HG03378 (cell line): Measurements from ENCODE around the gene FERMT3.
"Not testable (repeated sequence)": the region's sequence is repeated elsewhere in the genome, so short reads cannot be mapped to it uniquely, and the experiment has no call there.

Experiments used
- ATAC-seq: cut with Tn5 transposase; IDR thresholded peaks from one replicate; pipeline ENCODE4 v1.9.1; 2021; ENCODE audit warnings: mild to moderate bottlenecking, moderate library complexity; ENCODE audit not compliant: unreplicated experiment

FERMT3 gene

DNA sequence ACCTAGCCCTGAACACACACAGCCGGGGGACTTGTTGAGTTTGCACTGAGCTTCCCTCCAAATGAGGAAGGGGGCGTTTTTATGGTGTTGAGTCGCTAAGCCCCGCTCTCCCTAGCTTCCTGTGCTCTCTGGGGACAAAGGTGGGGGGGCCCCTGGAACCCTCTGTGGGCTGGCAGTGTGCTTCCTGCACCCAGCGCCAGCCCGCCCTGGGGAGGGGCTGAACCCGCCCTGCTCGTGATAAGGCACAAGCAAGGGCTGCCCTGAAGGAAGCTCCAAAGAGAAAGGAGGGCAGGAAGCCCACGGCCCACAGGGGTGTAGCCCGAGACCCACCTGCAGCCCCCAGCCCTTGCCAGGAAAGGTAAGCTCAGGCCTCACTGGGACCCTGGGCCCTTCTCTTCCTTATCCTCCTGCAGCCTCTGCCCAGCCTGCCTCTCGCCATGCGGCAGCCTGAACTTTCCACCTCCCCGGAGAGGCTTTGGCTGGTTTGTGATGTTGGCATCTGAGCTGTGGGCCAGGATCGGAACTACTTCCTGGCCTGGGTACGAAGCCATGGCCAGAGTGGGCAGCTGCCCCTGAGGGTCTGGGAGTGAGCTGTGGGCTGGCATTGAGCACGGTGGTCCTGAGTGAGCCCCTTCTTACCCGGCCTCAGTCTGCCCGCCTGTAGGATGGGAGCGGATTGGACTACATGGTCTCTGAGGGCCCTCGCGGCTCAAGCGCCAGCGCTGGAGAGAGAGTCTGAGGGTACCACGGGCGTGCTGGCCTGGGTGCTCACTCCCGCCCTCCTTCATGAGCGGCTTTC is at the start of gene FERMT3:
FERMT3 (plus strand) TSS at position 265 of the 799 bp plus-strand sequence. CDS start 644 bp downstream, outside the sequence.
- ATAC-seq: no peak

DNA sequence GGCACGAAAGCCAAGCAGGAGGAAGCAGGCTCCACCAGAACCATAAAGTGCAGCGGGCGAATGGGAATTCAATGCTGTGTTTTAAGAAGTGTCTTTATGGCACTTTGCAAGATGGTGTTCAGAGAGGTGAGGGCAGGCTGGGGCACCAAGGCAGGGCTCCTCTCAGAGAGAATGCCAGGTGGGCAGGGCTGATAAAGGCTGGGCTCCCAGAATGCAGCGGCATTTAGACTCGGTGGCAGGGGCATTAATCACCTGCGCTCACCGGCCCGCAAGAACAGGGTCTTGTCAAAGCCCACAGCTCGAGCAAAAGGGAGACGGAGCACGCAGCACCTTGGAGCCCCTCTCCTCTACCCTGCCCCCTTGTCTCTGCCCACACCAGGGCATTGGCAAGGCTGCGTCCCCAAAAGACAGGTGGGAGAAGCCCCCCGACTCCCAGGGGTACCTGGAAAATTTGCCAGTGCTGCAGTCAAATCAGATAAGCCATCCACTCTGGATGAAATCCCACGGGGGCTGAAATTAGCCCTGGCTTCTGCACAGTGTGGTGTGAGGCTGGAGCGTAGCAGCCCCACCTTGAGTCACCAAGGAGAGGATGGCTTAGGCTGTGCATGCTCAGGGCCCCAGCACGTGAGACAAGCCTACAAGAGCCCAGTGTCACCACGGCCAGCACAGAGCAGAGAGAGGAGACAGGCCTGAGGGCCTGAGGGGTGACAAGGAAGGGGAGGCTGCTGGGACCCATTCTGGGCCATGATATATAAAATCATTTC is 48.7 kb upstream of the FERMT3 start:
- ATAC-seq: no peak

- no peak for ATAC-seq
Observed at GRCh38 chr11:64161037-64161436, 45.5 kb upstream of the FERMT3 start.

DNA sequence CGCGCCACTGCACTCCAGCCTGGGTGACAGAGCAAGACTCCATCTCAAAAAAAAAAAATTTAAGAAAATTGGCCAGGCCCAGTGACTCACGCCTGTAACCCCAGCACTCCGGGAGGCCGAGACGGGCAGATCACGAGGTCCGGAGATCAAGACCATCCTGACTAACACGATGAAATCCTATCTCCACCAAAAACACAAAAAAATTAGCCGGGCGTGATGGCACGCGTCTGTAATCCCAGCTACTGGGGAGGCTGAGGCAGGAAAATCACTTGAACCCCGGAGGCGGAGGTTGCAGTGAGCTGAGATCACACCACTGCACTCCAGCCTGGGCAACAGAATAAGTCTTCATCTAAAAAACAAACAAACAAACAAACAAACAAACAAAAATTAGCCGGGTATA is 43.8 kb upstream of the FERMT3 start:
- ATAC-seq: not testable (repeated sequence)

DNA sequence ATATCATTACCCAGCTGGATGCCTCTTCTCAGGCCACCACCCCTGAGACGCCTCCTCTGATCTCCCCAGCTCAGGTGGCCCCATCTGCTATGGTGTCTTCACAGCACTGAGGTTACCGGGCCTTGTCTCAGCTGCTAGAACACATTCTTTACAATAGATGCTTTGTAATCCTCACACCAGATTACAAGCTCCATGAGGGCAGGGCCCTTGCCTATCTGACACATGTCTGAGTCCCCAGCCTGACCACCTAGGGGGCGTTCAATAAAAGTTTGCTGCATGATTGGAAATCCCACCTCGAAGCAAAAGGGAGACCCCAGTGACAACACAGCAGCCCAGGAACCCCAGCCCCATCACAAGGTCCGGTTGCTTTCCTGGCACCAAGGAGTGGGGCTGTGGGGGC is 42.6 kb upstream of the FERMT3 start:
- no peak for ATAC-seq

DNA sequence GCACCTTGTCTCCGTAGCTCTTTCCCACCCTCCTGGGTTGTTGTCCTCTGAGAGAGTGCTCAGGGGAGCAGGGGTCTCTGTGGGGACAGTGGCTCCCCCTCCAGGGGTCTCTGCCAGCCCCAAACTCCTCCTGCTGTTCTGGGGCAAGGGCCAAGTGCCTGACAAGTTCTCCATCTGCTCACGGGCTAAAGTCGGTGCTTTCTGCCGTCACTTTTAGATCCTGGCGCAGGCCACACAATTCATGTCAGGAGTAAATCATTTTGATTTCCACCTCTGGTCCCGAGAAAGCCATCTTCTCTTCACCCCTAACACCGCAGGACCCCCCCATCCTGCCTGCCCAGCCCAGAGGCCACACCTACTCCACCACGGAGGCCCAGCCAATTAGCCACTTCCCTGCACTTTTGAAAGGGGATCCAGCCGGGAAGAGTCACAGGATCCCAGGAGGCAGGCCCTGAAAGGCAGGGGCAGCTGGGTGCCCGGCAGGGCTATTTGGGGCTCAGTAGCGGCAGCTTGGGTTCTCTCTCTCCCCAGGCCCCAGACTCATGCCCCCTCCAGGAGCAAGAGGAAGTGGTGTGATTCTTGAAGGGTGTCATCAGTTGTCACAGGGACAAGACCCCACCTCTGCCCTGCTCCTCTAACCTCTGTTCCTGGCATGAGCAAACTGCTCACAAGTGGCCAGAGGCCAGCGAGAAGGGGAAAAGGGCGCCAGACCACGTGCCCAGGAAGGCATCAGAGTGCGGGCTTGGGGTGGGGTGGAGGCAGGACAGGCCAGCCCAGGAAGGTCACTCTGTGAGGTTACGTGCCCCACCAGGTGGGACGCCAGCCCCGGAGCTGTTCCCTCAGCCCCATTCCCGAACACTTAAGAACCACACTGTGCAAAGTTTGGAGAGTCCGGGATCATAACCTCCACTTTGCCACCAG is 41.9 kb upstream of the FERMT3 start:
- ATAC-seq: no peak

DNA sequence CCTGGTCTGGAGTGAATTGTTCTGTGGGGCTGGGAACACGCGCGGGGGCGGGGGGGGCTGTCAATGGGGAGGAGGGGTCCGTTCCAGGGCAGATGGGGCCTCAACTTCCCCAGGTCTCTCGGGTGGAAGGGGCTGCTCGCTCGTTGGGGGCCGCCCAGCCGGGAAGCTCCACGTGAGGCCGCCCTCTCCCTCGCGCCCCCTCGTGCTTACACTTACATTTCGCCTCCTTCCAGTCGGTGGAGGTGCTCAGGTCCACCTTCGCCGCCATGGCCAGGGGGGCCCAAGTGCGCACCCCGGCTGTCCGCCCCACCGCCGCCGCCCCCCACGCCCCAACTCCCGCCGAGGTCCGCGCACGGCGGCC is 41.1 kb upstream of the FERMT3 start:
- no peak for ATAC-seq

GRCh38 chr11:64165842-64166635 is 40.5 kb upstream of the FERMT3 start, which contains the start of gene MACROD1:
Gene MACROD1, minus strand, starts transcription at chr11:64166113. Its CDS starts 119 bp downstream, at chr11:64165994.
- ATAC-seq: peak; percentile 64

- ATAC-seq: no peak
Observed at GRCh38 chr11:64170419-64170818, 36.1 kb upstream of the FERMT3 start.

GRCh38 chr11:64173616-64174355 is 32.7 kb upstream of the FERMT3 start:
- no peak for ATAC-seq

DNA sequence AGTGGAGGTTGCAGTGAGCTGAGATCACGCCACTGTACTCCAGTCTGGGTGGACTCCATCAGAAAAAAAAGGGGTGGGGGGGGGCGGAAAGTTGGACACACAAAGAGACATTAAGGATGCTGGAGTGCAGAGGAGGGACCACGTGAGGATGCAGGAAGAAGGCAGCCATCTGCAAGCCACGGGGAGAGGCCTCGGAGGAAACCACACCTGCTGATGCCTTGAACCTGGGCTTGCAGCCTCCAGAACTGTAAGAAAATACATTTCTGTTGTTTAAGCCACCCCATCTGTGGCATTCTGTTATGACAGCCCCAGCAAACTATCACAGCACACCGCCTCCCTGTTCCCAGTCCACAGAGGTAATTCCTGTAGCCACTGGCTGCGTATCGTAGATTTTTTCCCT is 29.8 kb upstream of the FERMT3 start:
- no peak for ATAC-seq

DNA sequence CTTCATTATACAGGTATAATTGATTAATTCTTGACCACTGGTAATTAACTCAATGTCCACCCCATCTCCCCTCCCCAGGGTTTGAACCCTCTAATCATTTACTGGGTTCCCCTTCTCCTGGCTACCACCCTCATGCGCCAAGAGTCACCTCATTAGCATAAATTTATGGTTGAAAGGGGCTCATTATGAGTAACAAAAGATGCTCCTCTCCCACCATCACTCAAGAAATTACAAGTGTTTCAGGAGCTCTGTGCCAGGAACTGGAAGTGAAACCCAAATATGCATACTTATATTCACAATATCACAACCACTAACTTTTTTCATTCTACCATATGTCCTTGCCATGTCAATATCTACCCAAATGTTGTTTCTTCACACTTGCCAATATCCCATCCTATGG is 28.3 kb upstream of the FERMT3 start:
- ATAC-seq: no peak

DNA sequence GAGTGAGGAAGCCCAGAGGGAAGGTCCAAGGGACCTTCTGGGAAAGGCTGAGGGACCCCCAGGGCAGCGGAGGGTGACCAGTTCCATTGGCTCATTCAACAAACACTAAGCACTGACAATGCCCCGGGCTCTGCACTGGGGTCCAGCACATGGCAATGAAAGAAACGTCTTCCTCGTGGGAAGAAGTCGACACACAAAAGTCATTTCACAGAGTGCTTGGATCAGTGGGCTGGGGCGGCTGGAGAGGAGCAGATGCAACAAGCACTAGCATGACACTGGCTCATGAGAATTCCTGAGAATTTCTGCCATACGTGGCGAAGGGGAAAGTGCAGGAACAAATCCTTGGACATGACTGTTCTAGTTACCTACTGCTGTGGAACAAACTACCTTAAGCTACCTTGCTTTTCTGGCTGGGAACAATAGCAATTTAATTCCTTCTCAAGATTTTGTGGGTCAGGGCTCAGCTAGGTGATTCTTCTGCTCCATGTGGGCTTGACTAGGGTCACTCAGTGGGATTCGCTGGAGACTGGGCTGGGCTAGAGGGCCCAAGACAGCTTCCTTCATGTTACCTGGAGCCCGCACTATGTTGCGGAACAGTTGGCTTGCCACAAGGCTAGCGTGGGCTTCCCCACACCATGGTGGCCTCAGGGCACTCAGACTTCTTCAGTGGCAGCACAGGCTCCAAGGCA is 27.4 kb upstream of the FERMT3 start:
- ATAC-seq: no peak

DNA sequence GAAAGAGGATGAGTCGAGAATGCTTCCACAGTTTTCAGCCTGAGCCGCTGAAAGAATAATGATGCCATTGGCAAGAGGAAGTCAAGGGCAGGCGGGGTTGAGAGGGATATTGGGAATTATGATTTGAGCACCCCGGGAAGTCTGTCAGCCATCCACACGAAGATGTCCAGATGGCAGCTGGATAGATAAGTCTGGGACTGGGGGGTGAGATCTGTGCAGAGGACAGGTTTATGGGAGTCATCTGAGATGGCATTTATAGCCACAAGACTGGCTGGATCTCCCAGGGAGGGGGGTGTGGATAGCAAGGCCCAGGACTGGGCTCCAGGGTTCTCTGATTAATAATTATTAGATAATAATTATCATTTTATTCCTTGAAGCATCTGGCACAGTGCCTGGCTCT is 25.6 kb upstream of the FERMT3 start:
- ATAC-seq: no peak

GRCh38 chr11:64181506-64182411 is 24.8 kb upstream of the FERMT3 start:
- no peak for ATAC-seq

GRCh38 chr11:64183890-64184289 is 22.6 kb upstream of the FERMT3 start:
- no peak for ATAC-seq

DNA sequence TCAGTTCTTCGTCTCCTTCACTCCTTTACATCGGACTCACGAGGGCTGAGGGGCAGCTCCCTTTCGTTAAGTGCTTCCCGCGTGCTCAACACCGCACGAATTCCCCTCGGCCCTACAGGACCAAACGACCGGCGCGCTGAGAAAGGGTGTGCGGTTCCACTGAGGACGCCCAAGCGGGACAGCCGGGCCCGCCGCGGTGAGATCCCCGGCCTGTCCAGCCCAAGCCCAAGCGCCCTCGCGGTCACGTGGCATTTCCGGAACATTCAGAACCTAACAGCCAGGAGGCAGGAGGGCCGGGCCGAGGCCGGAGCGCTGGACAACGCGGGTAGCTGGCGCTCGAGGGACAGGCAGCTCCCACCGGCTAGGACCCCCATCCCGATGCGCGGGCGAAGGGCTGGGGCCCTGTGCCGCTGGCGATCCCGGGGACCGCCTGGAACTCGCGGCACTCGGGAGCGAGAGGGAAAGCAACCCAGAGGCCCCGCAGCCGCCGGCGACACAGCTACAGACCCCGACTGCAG is 21.3 kb upstream of the FERMT3 start:
- peak; percentile 19 for ATAC-seq
